Astrocyte (in vitro differentiated cells and primary cell): ENCODE measurements around the gene HECTD4. TPM values are rescaled to one million over a fixed set of nuclear protein-coding genes. Genes with fewer than 3 reads are reported as not detected.

Experiments used
- DNase-seq: peaks from one replicate; pipeline ENCODE4 v3.0.0-alpha.2; 2010; ENCODE audit warnings: low read depth
- FAIRE-seq: peaks from 2 replicates; lab custom pipeline; 2011; peaks lifted over from hg19 to GRCh38; lab: Jason Lieb, UNC
- H2AFZ ChIP-seq: 2 replicates; pipeline ENCODE4 v1.6.0; 2012; ENCODE audit warnings: low read depth, low read length, inconsistent platforms
- H3K27ac ChIP-seq: 2 replicates; pipeline ENCODE4 v1.5.1; 2011; ENCODE audit warnings: low read depth, low read length, inconsistent platforms
- H3K27me3 ChIP-seq: 2 replicates; pipeline ENCODE4 v1.6.0; 2011; ENCODE audit warnings: low read length, inconsistent platforms; ENCODE audit not compliant: insufficient read depth
- H3K36me3 ChIP-seq: 2 replicates; pipeline ENCODE4 v1.5.1; 2011; ENCODE audit warnings: low read length, inconsistent platforms; ENCODE audit not compliant: insufficient read depth
- H3K4me1 ChIP-seq: 2 replicates; pipeline ENCODE4 v1.5.1; 2011; ENCODE audit warnings: low read length, inconsistent platforms; ENCODE audit not compliant: insufficient read depth
- H3K4me2 ChIP-seq: 2 replicates; pipeline ENCODE4 v1.6.0; 2012; ENCODE audit warnings: low read length, inconsistent platforms
- H3K4me3 ChIP-seq: 2 replicates; pipeline ENCODE4 v1.5.1; 2011; ENCODE audit warnings: low read depth, mild to moderate bottlenecking, low read length, inconsistent platforms; ENCODE audit not compliant: insufficient read depth
- H3K79me2 ChIP-seq: 2 replicates; pipeline ENCODE4 v1.6.0; 2012; ENCODE audit warnings: mild to moderate bottlenecking, low read length, inconsistent platforms; ENCODE audit not compliant: insufficient read depth
- H3K9ac ChIP-seq: 2 replicates; pipeline ENCODE4 v1.6.0; 2012; ENCODE audit warnings: mild to moderate bottlenecking, low read length, inconsistent platforms
- H3K9me3 ChIP-seq: 2 replicates; pipeline ENCODE4 v1.5.1; 2012; ENCODE audit warnings: low read depth, mild to moderate bottlenecking, low read length, inconsistent platforms; ENCODE audit not compliant: insufficient read depth
- H4K20me1 ChIP-seq: 2 replicates; pipeline ENCODE4 v1.6.0; 2012; ENCODE audit warnings: low read length, inconsistent platforms; ENCODE audit not compliant: insufficient read depth
- H3K27ac Mint-ChIP-seq: one replicate; pipeline ENCODE4 v1.8.0; 2021; ENCODE audit warnings: mild to moderate bottlenecking, mixed read lengths; ENCODE audit not compliant: unreplicated experiment
- H3K27me3 Mint-ChIP-seq: one replicate; pipeline ENCODE4 v1.8.0; 2021; ENCODE audit warnings: low read depth, mixed read lengths; ENCODE audit not compliant: unreplicated experiment
- H3K36me3 Mint-ChIP-seq: one replicate; pipeline ENCODE4 v1.8.0; 2021; ENCODE audit warnings: low read depth, mixed read lengths; ENCODE audit not compliant: unreplicated experiment
- H3K4me1 Mint-ChIP-seq: one replicate; pipeline ENCODE4 v1.8.0; 2021; ENCODE audit warnings: low read depth, mixed read lengths; ENCODE audit not compliant: unreplicated experiment
- H3K4me3 Mint-ChIP-seq: one replicate; pipeline ENCODE4 v1.8.0; 2021; ENCODE audit warnings: mild to moderate bottlenecking, moderate library complexity, mixed read lengths; ENCODE audit not compliant: unreplicated experiment
- H3K9me3 Mint-ChIP-seq: one replicate; pipeline ENCODE4 v1.8.0; 2021; ENCODE audit warnings: mild to moderate bottlenecking, mixed read lengths; ENCODE audit not compliant: unreplicated experiment
- EZH2 ChIP-seq: IDR thresholded peaks from 2 replicates; pipeline ENCODE4 v1.6.1; 2012; ENCODE audit warnings: mild to moderate bottlenecking, low read length, inconsistent platforms; ENCODE audit not compliant: insufficient read depth
- total RNA-seq: library from RNA; stranded (reverse); gene quantifications from 2 replicates; pipeline ENCODE4 v1.2.1, GENCODE V29; 2021
- TF ChIP-seq, protein P1 (sequence below): IDR thresholded peaks from 2 replicates; pipeline ENCODE4 v1.5.1; 2011; ENCODE audit warnings: low read depth, mild to moderate bottlenecking, inconsistent platforms, low read length, moderate library complexity; ENCODE audit not compliant: insufficient read depth

Gene HECTD4
- total RNA-seq, 1 donor from 2014 or later: 38.9 TPM

DNA sequence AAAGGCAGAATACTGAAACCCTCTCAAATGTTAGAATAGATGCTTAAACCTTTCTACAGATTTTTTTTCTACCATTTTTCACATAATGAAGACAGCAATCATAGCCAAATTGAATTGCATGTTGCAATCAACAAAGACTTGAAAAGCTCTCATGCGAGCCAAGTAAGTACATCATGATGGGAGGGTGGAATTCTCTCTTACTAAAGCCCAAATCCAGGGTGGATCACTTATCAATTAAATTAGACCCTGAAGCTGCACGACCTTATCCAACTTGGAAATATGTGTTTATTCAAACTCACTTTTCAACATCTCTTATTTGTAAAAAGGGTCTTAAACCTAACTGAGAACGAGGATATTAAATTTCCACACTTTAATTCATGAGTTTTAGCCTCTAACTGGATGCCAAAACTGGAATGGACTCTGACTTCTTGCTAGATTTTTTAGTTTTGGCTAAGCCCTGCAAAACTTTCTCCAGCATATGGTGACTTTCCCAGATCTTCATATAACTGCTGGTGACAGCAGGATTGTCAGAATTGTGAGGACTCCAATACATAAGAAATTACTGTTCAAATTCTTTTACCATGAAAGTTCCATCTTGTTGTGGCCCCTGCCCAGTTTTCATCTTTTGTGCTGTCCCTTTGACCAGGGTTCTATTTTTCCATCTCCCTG, 53.6 kb downstream of the HECTD4 start:
- FAIRE-seq (no peak), DNase-seq (no peak)
- H3K27ac Mint-ChIP-seq: no peak overlapping the region
- H3K36me3 Mint-ChIP-seq: no peaks in the 10 kb centered on the region
- no peak overlapping the region for H3K27ac ChIP-seq
- no peaks in the 10 kb centered on the region for H3K4me1 Mint-ChIP-seq
- H3K79me2 ChIP-seq: peaks cover 27% of the 10 kb centered on the region
- no peaks in the 10 kb centered on the region for H3K27me3 ChIP-seq
- no peaks in the 10 kb centered on the region for H3K4me1 ChIP-seq
- H3K9me3 Mint-ChIP-seq: no peaks in the 10 kb centered on the region
- H3K27me3 Mint-ChIP-seq: no peaks in the 10 kb centered on the region
- no peaks in the 10 kb centered on the region for H3K36me3 ChIP-seq
- H3K4me3 ChIP-seq: no peak overlapping the region
- no peak overlapping the region for H2AFZ ChIP-seq
- TF ChIP-seq, protein P1, sequence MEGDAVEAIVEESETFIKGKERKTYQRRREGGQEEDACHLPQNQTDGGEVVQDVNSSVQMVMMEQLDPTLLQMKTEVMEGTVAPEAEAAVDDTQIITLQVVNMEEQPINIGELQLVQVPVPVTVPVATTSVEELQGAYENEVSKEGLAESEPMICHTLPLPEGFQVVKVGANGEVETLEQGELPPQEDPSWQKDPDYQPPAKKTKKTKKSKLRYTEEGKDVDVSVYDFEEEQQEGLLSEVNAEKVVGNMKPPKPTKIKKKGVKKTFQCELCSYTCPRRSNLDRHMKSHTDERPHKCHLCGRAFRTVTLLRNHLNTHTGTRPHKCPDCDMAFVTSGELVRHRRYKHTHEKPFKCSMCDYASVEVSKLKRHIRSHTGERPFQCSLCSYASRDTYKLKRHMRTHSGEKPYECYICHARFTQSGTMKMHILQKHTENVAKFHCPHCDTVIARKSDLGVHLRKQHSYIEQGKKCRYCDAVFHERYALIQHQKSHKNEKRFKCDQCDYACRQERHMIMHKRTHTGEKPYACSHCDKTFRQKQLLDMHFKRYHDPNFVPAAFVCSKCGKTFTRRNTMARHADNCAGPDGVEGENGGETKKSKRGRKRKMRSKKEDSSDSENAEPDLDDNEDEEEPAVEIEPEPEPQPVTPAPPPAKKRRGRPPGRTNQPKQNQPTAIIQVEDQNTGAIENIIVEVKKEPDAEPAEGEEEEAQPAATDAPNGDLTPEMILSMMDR: no peak
- TF ChIP-seq EZH2: no peak
- H3K9me3 ChIP-seq: no peaks in the 10 kb centered on the region
- peaks cover 43% of the 10 kb centered on the region for H4K20me1 ChIP-seq
- H3K9ac ChIP-seq: no peak overlapping the region
- H3K4me2 ChIP-seq: no peak overlapping the region
- no peak overlapping the region for H3K4me3 Mint-ChIP-seq

DNA sequence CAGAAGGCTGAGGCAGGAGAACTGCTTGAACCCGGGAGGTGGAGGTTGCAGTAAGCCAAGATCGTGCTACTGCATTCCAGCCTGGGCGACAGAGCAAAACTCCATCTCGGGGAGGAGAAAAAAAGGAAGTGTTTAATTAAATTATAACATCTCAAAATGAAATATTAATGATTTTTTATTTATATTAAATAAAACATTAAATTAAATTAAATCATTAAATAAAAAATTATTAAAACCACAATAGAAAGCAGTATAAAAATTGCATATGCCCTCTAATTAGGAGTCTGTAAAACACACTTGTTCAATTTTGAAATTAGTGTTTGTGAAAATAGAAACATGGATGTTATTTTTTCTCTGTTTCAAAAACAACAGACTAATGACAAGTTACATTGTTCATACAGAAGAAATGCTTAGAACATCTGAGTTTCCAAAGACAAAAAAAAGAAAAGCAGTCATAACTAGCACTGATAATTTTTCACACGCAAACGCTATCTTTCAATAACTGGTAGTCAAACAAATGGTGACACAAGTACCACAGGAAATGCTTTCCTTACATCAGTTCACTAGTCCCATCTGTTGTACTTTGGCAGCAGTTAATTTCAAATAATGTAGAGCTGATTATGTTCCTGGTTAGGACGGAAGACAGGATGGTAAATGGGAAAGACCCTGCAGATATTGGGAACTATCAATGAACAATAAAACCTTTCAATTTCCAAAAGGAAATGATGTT, 54.9 kb downstream of the HECTD4 start:
- Histone ChIP-seq H2AFZ (no peak overlapping the region), H3K4me1 (no peaks in the 10 kb centered on the region), H3K9me3 (no peaks in the 10 kb centered on the region), H3K4me2 (no peak overlapping the region), H3K79me2 (peaks cover 27% of the 10 kb centered on the region), H3K27ac (no peak overlapping the region), H3K9ac (no peak overlapping the region), H4K20me1 (peaks cover 44% of the 10 kb centered on the region), H3K4me3 (no peak overlapping the region), H3K27me3 (no peaks in the 10 kb centered on the region), H3K36me3 (no peaks in the 10 kb centered on the region)
- H3K4me3 Mint-ChIP-seq: no peak overlapping the region
- FAIRE-seq: no peak
- no peaks in the 10 kb centered on the region for H3K36me3 Mint-ChIP-seq
- TF ChIP-seq EZH2: no peak
- TF ChIP-seq, protein P1: no peak
- no peaks in the 10 kb centered on the region for H3K27me3 Mint-ChIP-seq
- H3K4me1 Mint-ChIP-seq: no peaks in the 10 kb centered on the region
- no peak overlapping the region for H3K27ac Mint-ChIP-seq
- no peaks in the 10 kb centered on the region for H3K9me3 Mint-ChIP-seq
- no peak for DNase-seq
